Left hindlimb (tissue), 1 donor: ENCODE measurements around the gene ZNF543.
"Not testable (repeated sequence)": the region's sequence is repeated elsewhere in the genome, so short reads cannot be mapped to it uniquely, and the experiment has no call there.

ENCODE experiments used
- DNase-seq: peaks from one replicate; pipeline ENCODE4 v3.0.0-alpha.2; 2018

ZNF543 gene

DNA sequence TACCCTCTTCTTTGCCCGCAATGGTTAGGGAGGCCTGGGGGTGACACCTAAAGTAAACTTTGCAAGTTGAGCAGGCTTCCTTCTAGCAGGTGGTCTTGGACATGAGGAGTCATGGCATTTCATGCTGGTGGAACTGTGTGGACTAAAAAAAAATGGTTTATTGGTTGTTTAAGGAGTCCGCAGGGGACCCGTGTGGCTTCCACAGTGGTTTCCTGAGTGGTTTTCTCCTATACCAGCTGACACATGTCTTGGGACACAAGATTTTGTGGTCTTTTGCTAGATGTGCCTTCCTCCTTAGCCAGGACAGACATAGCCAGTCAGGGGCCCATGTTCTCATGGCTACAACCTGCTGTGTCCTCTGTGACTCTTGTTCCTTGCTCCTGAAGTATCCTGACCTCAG lies 1.5 kb downstream of the ZNF543 start:
- DNase-seq = no peak

DNA sequence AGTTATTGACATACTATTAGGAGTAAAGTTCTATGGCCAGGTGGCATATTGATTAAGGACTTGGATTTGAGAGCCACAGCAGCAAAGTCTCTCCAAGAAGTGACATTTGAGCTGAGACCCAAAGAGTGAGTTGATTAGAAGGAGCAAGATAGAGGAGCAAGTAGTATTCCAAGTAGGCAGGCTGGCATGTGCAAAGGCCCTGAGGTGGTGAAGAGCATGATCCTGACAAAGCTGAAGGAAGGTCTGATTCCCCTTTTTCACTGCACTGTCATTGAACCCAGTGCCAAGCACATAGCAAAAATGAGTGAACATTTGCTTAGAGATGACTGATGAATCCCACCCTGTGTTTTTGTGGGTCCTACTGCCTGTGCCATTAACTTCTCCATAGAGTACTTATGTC lies 4.7 kb downstream of the ZNF543 start:
- no peak for DNase-seq

DNA sequence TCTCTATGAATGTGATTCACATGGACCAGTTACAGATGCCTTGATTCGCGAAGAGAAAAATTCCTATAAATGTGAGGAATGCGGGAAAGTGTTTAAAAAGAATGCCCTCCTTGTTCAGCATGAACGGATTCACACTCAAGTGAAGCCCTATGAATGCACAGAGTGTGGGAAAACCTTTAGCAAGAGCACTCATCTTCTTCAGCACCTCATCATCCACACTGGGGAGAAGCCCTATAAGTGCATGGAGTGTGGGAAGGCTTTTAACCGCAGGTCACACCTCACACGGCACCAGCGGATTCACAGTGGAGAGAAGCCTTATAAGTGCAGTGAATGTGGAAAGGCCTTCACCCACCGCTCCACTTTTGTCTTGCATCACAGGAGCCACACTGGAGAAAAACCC lies 7.7 kb downstream of the ZNF543 start:
- DNase-seq = no peak

DNA sequence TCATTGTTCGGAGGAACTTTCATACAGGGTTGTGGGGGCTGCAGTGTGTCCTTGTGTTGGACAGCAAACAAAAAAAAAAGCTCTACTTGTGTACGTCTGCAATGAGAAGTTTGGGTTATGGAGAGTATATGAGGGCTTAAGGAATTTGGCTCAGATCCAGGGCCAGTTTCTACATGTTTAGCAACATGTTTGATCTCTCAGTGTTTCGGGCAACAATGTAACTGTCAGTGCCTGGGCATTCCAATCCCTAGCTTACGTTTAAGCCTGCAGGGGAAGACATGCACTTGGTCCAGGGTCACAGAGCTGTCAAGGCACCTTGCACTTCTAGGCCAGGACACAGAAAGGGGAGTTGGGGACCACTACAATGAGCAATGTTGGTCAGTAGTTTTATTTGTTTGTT lies 13.9 kb downstream of the ZNF543 start:
- no peak for DNase-seq

DNA sequence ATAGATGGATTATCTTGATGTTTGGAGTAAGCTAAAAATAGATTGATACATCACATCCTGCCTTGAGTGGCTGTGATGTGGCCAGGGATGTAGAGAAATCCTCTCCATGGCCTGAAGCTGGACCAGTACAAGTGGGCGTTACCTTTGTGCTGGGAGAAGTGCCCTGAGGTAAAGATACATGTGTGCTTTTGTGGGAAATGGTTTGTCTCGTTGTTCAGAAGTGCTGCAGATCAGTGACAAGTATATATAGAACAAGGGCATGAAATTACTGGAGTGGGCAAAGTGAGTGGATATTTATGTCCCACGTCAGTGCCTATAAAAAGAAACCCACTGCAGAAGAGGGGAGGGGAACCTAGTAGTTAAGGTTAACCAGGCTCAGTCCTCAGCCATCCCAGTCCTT lies 18.6 kb downstream of the ZNF543 start:
- peak; percentile 53 for DNase-seq

DNA sequence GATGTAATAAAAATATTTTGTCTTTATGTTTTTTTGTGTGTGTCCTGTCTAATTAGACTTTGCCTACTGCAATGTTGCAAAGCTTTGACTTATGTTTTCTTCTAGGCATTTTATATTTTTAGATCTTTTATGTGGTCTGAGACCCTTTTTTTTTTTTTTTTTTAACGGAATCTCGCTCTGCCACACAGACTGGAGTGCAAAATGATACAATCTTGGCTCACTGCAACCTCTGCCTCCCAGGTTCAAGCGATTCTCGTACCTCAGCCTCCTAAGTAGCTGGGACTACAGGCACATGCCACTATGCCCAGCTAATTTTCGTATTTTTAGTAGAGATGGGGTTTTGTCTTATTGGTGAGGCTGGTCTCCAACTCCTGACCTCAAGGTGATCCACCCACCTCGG lies 22.3 kb downstream of the ZNF543 start:
- no peak for DNase-seq

DNA sequence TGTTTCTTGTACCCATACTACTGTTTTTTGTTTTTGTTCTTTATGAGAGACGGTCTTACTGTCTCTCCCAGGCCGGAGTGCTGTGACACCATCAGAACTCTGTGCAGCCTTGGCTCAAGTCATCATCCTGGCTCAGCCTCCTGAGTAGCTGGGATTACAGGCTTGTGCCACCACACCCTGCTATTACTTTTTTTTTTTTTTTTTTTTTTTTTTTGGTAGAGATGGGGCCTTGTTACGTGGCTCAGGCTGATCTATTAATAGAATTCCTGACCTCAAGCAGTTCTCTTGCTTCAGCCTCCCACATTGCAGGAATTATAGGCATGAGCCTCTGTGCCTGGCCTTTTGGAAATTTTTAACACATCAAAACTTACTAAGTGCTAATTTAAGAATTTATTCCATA lies 27.9 kb downstream of the ZNF543 start:
- DNase-seq = no peak

DNA sequence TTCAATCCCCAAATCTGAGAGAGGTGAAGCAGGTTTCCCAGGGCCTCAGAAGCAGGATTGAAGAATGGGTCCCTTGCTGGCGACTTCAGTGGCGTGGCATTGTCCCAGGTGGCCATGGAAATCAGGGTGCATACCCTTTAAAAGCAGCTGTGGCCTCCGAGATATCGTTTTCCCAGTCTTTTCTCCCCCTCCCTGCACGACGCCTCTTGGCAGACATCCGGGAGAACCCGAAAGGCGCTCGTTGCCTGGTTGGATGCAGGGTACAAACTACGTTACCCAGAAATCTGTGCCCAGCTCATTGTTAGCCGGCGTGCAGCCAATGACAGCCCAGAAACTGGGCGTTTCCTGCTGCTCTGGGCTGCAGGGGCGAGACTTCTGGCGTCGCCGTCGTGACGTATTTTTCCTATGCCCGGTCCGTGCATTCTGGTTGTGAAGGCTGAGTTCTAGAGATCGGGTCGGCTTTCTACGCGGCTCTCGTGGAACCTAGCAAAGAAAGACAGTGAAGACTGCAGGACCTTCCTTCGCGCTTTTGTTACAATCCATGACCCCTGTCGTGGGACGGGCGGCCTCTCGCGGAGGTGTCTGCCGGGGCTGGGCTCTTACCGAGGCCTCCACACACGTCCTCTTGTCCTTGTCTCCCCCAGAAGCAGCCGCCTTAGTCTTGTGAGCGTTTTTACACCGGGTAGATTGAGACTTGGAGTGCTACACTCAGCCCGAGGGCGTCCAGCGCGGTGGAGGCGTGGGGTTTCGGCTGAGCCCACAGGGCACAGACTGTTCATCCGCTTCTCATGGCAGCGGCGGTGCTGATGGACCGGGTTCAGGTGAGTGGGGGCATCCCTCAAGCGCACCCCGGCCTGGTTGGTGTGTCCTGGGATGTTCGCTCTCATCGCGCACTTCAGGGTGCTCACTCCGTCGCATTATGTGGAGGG lies 30.9 kb downstream of the ZNF543 start, which contains the start of gene ZNF304:
Gene ZNF304, plus strand, starts transcription at position 395 of the 929 bp plus-strand sequence. Its CDS starts 394 bp downstream, at position 789.
- DNase-seq = peak; percentile 97

DNA sequence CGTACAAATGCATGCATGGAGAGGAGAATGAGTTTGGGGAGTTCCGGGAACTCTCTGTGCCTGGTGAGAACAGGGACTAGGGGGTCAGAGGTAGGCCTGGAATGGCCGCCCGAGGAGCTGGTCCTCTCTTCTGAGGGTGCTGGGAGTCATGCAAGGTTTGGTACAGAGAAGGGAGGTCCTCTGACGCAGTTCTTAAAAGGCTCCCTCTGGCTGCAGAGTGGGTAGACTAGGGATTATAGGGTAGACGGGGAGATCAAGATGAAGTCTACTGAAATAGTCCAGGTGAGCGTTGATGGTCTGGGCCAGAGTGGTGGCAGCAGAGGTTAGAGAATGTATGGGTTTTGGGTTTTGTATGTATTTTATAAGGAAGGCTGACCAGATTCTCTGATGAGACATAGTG lies 31.6 kb downstream of the ZNF543 start:
- DNase-seq = no peak

DNA sequence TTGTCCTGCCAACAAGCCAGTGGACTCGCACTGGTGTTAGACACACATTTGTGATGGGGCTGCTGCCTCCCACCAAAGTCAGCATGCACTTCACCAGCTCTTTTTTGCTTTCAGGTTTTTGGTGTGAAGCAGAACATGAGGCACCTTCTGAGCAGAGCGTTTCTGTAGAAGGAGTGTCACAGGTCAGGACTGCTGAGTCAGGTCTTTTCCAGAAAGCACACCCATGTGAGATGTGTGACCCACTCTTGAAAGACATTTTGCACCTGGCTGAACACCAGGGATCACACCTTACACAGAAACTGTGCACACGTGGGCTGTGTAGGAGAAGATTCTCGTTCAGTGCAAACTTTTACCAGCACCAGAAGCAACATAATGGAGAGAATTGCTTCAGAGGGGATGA lies 35.6 kb downstream of the ZNF543 start:
- no peak for DNase-seq

DNA sequence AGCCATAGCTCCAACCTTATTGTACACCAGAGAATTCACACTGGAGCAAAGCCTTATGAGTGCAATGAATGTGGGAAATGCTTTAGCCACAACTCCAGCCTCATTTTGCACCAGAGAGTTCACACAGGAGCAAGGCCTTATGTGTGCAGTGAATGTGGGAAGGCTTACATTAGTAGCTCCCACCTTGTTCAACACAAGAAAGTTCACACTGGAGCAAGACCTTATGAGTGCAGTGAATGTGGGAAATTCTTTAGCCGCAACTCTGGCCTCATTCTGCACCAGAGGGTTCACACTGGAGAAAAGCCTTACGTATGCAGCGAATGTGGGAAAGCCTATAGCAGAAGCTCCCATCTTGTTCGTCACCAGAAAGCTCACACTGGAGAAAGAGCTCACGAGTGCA lies 37.1 kb downstream of the ZNF543 start:
- DNase-seq = no peak

DNA sequence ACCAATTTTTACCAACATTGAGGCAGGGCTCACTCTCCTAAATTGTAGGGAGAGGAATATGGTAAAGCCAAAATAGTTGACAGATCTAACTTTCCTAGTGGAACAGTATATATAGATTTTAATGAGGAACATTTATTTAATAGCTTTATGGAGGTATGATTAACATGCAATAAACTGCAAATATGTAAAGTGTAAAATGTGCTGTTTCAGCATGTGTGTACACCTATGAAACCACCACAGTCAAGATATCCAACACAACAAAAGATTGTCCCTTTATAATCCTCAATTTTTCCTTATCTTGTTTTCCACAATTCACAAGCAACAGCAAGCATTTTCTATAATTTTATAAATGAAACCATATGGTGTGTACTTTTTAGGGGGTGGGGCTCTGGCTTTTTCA lies 39.0 kb downstream of the ZNF543 start:
- DNase-seq = no peak

DNA sequence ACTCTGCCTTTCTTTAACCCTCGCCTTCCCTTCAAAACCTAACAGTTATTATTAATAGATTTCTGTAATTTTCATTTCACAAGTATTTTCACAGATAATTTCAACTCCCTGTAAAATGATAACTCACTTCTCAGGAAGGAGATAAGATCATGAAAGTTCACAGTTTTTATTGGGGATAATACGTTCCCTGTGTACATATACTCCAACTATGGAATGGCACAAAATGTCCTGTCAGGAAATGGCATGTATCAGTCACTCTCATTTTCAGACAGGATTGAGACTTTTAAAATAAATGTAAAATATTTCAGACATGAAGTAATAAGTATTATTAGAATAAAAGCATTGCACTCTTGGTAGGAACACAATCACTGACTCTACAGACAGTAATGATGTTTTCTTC lies 42.1 kb downstream of the ZNF543 start:
- DNase-seq = no peak

DNA sequence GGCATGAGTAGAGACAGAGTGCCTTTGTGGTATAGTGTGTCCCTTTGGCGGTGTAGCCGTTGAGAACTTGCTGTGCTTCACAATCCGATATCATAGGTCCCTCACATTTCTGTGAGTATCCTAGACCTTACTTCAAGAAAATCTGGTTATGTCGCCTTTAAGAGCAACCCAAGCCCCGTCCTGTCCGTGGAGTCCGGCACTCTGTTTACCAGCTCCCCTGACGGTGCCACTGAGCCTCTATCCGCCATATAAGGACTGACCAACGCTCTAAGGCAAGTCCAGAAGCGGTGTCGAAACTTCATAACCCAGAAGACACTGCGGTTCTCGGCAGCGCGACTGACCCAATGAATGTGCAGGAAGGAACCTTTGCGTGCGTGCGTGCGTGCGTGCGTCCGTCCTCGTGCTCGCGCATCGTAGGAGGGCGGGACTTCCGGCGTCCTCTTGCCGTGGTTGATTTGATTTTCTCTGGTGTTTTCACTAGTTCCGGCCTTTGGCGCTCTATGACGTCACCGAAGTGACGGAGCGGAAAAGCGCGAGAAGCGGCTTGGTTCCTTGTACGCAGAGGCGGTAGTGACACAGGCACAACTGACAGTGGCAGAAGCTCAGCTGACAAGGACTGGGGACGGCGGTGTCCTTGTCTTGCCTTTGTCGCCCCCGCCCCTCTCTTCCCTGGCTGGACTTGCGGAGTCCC lies 42.9 kb downstream of the ZNF543 start, which contains the start of the genes TRAPPC2B and ZNF547:
Gene TRAPPC2B, plus strand, starts transcription at position 555 of the 691 bp plus-strand sequence. CDS start 1,283 bp downstream, outside the sequence.
Gene ZNF547, plus strand, starts transcription at position 555 of the 691 bp plus-strand sequence. CDS start 5,005 bp downstream, outside the sequence.
- DNase-seq = peak; percentile 100

DNA sequence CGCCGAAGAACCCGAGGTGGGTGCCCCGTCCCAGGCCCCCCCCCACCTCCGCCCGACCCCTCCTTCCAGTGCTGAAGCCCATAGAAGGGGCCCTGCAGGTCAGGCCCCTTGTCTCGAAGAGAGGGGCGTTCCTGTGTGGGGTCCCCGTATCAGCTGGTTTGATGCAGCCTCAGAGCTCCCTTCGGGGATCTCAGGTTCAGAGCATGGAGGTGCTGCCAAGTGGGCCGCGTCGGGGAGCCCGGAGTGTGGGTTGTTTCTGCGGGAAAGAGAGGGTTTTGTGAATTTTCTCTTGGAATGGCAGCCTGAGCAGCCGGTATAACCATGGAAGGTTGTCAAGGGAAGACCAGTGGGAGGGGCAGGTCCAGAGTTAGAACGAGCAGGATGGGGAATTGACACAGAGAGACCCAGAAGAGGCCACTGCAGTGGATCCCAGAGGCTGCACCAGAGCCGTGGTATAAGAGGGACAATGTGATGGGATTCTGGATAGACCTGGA lies 43.5 kb downstream of the ZNF543 start:
- DNase-seq = no peak

DNA sequence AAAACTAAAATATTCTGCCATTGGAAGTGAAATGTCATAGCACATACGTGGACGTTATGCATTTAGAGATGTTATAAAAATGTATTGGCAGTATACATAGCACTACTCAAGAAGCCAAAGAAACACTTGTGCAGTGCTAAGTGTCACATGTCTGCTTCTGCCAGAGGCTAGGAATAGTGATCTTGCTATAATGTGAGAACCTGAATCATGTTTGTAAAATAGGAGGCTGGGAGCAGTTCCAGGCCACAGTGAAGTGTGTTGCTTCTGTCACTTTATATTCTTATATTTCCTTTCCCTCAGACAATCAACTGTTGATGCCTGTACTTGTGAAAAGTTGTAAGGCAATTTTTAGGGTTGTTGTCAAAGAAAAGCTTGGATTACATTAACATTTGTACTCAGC lies 46.5 kb downstream of the ZNF543 start:
- no peak for DNase-seq

DNA sequence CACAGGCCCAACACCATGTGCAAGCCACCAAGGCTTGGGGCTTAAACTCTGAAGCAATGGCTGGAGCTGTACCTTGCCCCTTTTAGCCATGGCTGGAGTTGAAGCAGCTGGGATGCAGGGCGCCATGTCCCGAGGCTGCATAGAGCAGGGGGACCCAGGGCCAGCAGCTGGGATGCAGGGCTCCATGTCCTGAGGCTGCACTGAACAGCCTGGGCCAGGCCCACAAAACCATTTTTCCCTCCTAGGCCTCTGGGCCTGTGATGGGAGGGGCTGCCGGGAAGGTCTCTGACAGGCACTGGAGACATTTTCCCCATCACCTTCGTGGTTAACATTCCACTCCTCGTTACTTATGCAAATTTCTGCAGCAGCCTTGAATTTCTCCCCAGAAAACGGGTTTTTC lies 53.9 kb downstream of the ZNF543 start:
- no peak for DNase-seq

DNA sequence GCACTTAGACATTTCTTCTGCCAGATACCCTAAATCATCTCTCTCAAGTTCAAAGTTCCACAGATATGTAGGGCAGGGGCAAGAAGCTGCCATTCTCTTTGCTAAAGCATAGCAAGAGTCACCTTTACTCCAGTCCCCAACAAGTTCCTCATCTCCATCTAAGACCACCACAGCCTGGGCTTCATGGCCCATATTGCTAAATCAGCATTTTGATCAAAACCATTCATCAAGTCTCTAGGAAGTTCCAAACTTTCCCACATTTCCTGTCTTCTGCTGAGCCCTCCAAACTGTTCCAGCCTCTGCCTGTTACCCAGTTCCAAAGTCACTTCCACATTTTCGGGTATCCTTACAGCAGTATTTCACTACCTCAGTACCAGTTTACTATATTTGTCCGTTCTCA lies 54.4 kb downstream of the ZNF543 start:
- DNase-seq = not testable (repeated sequence)

DNA sequence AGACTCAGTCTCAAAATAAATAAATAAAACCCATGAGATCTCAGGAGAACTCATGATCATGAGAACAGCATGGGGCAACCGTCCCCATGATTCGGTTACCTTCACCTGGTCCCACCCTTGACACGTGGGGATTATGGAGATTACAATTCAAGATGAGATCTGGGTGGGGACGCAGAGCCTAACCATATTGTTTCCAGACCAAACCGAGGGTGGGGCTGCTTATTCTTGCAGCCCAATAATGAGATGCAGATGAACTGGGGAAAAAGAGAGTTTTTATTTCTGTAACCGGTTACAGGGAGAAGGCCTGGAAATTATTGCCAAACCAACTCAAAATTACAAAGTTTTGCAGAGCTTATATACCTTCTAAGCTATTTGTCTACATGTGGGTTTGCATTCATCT lies 55.9 kb downstream of the ZNF543 start:
- no peak for DNase-seq

DNA sequence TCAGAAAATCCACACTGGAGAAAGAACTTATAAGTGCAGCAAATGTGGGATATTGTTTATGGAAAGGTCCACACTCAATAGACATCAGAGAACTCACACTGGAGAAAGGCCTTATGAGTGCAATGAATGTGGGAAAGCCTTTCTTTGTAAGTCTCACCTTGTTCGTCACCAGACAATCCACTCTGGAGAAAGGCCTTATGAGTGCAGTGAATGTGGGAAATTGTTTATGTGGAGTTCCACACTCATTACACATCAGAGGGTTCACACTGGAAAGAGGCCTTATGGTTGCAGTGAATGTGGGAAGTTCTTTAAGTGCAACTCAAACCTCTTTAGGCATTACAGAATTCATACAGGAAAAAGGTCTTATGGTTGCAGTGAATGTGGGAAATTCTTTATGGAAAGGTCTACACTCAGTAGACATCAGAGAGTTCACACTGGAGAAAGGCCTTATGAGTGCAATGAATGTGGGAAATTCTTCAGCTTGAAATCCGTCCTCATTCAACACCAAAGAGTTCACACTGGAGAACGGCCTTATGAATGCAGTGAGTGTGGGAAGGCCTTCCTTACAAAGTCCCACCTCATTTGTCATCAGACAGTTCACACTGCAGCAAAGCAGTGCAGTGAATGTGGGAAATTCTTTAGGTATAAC lies 57.4 kb downstream of the ZNF543 start:
- no peak for DNase-seq
